Body of pancreas (tissue), 4 donors: ENCODE results near the gene LTBP1. TPM values are rescaled to one million over a fixed set of nuclear protein-coding genes. Genes with fewer than 3 reads are reported as not detected.

Experiments used
- ATAC-seq: fragments of 150-250 bp; one replicate; pipeline ENCODE4 v1.9.1; 2016
- DNase-seq, 4 donors: peaks; one replicate each; pipeline ENCODE4 v3.0.0-alpha.2; 2019
- H3K27ac ChIP-seq, 4 donors: fragments of 200-600 bp; sonication (generic); 1 replicate in 3 of 4; 2 replicates in 1 of 4; pipeline versions ENCODE4 v1.5.1 to v1.6.1; 2016 to 2019; ENCODE audit warnings: mild to moderate bottlenecking in 1 of 4, mixed read lengths in 1 of 4, moderate library complexity in 1 of 4
- H3K27me3 ChIP-seq, 2 donors: fragments of 200-600 bp; sonication (generic); one replicate each; pipeline ENCODE4 v1.6.0; 2016; ENCODE audit warnings: mild to moderate bottlenecking in 1 of 2
- H3K36me3 ChIP-seq, 2 donors: fragments of 200-600 bp; sonication (generic); replicated peaks in 1 of 2; 2 replicates each; pipeline ENCODE4 v1.5.1; 2016; ENCODE audit warnings: low read depth in 2 of 2; ENCODE audit not compliant: insufficient read depth in 1 of 2
- H3K4me1 ChIP-seq: fragments of 200-600 bp; sonication (generic); one replicate; pipeline ENCODE4 v1.6.0; 2016
- H3K4me3 ChIP-seq, 2 donors: fragments of 200-600 bp; sonication (generic); 1 replicate in 1 of 2; 2 replicates in 1 of 2; pipeline ENCODE4 v1.5.1; 2016 to 2019
- H3K9me3 ChIP-seq, 3 donors: fragments of 200-600 bp; sonication (generic); 1 replicate in 2 of 3; 2 replicates in 1 of 3; pipeline ENCODE4 v1.5.1; 2016
- CTCF ChIP-seq, 7 experiments: fragments of 450-650 bp in 4 of 7; fragments of 200-600 bp in 3 of 7; sonication (generic) in 3 of 7; IDR thresholded peaks; one replicate each; pipeline ENCODE4 v1.5.1; 2016 to 2019; ENCODE audit warnings: antibody characterized with exemption in 7 of 7
- POLR2A ChIP-seq, 3 donors: fragments of 450-650 bp; IDR thresholded peaks; one replicate each; pipeline ENCODE4 v1.6.1; 2016; ENCODE audit warnings: antibody characterized with exemption in 3 of 3, mild to moderate bottlenecking in 2 of 3
- WGBS, 2 donors: methylation state at CpG; one replicate each; pipeline ENCODE4 v1.1.5; 2017; 5-methylcytosine and 5-hydroxymethylcytosine counted together
- intact Hi-C: fragments of 100-400 bp; cut with DNase I; formaldehyde crosslinking; loops from one replicate; pipeline ENCODE4 v1.15.1; 2023
- total RNA-seq, 2 donors: library from RNA; depleted of rRNA; stranded (reverse); fragments of >200 nt; gene quantifications; one replicate each; pipeline ENCODE4 v1.1.0, GENCODE V29; 2016

Gene LTBP1
- total RNA-seq, 2 donors from 2014 or later, result 8.8 to 10.2 TPM

GRCh38 chr2:33430077-33430476, 483.3 kb downstream of the LTBP1 start:
- 45 to 57% methylated on average over 3 of the region's 3 CpGs for WGBS, 2 donors
- TF ChIP-seq POLR2A (IDR thresholded peaks at IDR 0.05) (no peak), CTCF (IDR thresholded peaks at IDR 0.05) (no peak)
- no peak for DNase-seq
- no peak for ATAC-seq
- H3K4me3 ChIP-seq, result no peak overlapping the region
- no peaks in the 10 kb centered on the region for H3K36me3 ChIP-seq
- H3K27ac ChIP-seq, result no peak overlapping the region
- no peaks in the 10 kb centered on the region for H3K27me3 ChIP-seq
- H3K4me1 ChIP-seq, result no peaks in the 10 kb centered on the region
- intact Hi-C loops, result no loop called here
- H3K9me3 ChIP-seq, result no peaks in the 10 kb centered on the region

- TF ChIP-seq POLR2A (IDR thresholded peaks at IDR 0.05) (no peak), CTCF (IDR thresholded peaks at IDR 0.05) (no peak)
- H3K4me1 ChIP-seq, result no peaks in the 10 kb centered on the region
- no peak overlapping the region for H3K4me3 ChIP-seq
- no peak overlapping the region for H3K27ac ChIP-seq
- intact Hi-C loops, result no loop called here
- H3K27me3 ChIP-seq, result no peaks in the 10 kb centered on the region
- DNase-seq, result no peak
- H3K9me3 ChIP-seq, result no peaks in the 10 kb centered on the region
- ATAC-seq, result no peak
- 59 to 81% methylated on average over 1 of the region's 1 CpG for WGBS, 2 donors
- no peaks in the 10 kb centered on the region for H3K36me3 ChIP-seq
Measured at GRCh38 chr2:33430856-33431255, 484.1 kb downstream of the LTBP1 start.

- TF ChIP-seq CTCF (IDR thresholded peaks at IDR 0.05) (no peak), POLR2A (IDR thresholded peaks at IDR 0.05) (no peak)
- H3K4me3 ChIP-seq, result no peak overlapping the region
- intact Hi-C loops, result no loop called here
- no peak overlapping the region for H3K27ac ChIP-seq
- H3K4me1 ChIP-seq, result no peaks in the 10 kb centered on the region
- DNase-seq, result no peak
- WGBS, 2 donors, result 79 to 86% methylated on average over 2 of the region's 2 CpGs
- ATAC-seq, result no peak
- no peaks in the 10 kb centered on the region for H3K36me3 ChIP-seq
- no peaks in the 10 kb centered on the region for H3K27me3 ChIP-seq
- no peaks in the 10 kb centered on the region for H3K9me3 ChIP-seq
Measured at GRCh38 chr2:33432871-33433270, 486.1 kb downstream of the LTBP1 start.

GRCh38 chr2:33433279-33434235, 486.8 kb downstream of the LTBP1 start:
- no peaks in the 10 kb centered on the region for H3K27me3 ChIP-seq
- no peak for ATAC-seq
- no peaks in the 10 kb centered on the region for H3K4me1 ChIP-seq
- DNase-seq, result no peak
- TF ChIP-seq POLR2A (IDR thresholded peaks at IDR 0.05), result no peak
- TF ChIP-seq CTCF (IDR thresholded peaks at IDR 0.05), result no peak
- intact Hi-C loops, result no loop called here
- 68 to 73% methylated on average over 7 of the region's 7 CpGs for WGBS, 2 donors
- no peak overlapping the region for H3K4me3 ChIP-seq
- H3K27ac ChIP-seq, result no peak overlapping the region
- no peaks in the 10 kb centered on the region for H3K36me3 ChIP-seq
- no peaks in the 10 kb centered on the region for H3K9me3 ChIP-seq

GRCh38 chr2:33435518-33435917, 488.8 kb downstream of the LTBP1 start:
- WGBS, 2 donors, result 62 to 65% methylated on average over 8 of the region's 8 CpGs
- H3K27me3 ChIP-seq, result no peaks in the 10 kb centered on the region
- intact Hi-C loops, result no loop called here
- ATAC-seq (no peak), DNase-seq (no peak)
- H3K36me3 ChIP-seq, result no peaks in the 10 kb centered on the region
- H3K27ac ChIP-seq, result no peak overlapping the region
- no peak for TF ChIP-seq CTCF (IDR thresholded peaks at IDR 0.05)
- no peak for TF ChIP-seq POLR2A (IDR thresholded peaks at IDR 0.05)
- H3K4me1 ChIP-seq, result no peaks in the 10 kb centered on the region
- H3K9me3 ChIP-seq, result no peaks in the 10 kb centered on the region
- H3K4me3 ChIP-seq, result no peak overlapping the region
